Measurements from ENCODE around the gene TNS3.

TNS3 gene

DNA sequence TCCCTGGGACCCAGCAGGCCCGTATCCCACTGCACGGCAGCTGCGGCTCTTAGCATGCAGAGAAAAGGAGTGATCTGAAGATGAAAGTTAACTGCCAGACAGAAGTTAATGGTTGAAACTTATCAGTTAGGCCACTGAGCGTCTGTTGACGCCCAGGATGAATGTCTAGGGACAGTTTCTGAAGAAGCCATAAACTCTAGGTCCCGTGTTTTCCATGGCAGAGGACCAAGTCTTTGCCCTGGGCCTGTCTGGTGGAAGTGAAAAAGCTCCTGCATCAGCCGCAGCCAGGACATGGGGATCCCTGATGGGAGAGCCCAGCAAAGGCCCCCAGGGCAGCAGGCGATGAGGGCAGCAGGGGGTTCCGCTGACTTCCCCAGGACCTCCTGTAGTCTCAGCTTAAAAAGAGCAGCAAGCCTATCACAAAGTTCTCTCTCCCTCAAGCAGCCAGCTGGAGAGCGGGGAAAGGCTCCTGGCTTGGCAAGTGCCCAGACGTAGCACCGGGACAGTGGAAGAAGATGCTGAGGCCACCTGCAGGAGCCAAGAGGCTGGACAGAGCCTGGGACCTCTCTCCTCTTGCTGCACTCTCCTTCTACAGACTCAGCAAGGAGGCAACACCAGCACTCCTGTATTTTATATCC, 79.6 kb downstream of the TNS3 start:
- DNase-seq = no peak

GRCh38 chr7:47501406-47501805, 80.5 kb downstream of the TNS3 start:
- DNase-seq = no peak

GRCh38 chr7:47500103-47500563, 81.8 kb downstream of the TNS3 start:
- DNase-seq = no peak

DNA sequence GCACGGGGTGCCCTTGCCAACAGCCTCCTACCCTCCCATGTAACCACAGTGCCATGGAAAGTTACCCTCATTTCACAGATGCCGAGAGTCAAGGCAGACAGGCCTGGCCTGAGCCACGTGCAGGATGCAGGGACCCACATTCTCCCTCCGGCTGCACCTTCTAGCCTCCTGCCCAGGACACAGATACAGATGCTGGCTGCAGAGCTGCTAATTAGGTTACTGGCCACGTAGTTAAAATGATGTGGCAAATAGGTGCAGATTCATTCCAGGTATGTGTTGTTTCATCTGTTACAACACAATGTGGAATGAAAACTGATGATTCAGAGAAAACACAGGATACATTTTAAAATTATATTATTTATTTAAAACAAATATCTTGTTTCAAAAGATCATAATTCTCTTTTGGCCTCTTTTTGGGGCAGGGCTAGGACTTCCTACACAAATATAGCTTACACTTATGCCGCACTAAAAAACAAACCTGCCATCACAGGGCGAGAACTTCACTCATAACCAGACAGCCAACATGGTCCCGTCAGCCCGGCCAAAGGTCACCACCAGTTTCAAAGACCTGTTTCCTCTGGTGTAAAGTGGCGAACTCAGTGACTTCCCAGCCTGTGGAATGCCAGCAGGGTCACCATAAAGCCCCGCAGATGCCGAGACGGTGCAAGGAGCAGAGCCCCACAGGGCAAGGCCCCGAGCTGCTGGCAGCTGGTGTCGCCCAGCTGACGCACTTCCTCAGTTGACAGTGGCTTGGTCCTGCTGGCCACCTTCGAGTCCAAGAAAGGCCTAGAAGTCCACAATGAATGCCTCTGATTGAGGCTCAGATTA, 83.5 kb downstream of the TNS3 start:
- no peak for DNase-seq

DNA sequence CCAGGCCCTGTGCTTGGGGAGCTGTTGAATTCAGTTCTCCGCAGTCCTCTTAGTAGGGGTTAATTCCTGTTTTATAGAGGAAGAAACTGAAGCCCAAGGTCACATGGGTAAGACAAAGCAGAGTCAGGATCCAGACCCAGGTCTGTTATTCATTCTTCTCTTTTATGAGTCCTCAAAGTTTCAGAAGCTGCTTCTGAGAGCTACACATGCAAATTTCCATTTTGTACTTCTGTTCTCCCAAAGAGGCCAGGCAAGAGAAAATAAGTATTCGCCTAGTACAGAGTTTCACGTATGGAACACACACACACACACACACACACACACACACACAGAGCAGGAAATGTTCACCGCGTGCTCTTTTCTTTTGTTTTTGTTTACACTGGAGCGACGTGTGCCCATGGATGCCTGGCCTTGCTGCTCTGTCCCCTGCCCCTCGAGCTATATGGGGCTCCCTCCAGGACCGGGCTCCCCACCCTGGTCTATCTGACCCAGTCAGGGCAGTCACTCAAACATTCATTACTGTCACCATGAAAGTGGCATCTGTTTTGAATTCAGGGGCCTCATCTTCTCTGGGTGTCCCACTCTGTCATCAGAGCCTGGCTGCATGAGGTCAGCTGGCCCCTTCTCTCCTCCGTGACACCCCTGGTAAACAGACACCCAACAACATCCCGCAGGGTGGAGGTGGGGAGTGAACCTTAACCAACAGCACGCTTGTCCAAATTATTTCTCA, 84.4 kb downstream of the TNS3 start:
- DNase-seq = no peak

DNA sequence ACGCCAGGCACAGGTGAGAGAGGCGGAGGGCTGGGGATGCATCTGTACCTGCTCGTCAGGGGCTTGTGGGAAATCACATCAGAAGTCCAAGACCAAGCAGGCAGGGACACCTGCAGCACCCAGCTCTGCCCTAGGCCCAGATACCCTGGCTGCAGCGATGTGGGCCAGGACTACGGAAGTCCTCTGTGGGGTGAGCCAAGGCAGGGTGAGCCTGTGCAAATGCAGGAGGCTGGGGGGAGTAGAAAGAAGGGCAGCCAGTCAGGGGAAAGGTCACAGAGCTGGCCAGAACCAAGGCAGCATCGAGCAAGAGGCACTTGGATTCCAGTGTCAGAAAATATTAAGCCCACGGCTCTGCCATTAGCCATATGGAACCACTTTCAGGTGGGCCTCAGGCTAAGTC, 85.2 kb downstream of the TNS3 start:
- DNase-seq = no peak

DNA sequence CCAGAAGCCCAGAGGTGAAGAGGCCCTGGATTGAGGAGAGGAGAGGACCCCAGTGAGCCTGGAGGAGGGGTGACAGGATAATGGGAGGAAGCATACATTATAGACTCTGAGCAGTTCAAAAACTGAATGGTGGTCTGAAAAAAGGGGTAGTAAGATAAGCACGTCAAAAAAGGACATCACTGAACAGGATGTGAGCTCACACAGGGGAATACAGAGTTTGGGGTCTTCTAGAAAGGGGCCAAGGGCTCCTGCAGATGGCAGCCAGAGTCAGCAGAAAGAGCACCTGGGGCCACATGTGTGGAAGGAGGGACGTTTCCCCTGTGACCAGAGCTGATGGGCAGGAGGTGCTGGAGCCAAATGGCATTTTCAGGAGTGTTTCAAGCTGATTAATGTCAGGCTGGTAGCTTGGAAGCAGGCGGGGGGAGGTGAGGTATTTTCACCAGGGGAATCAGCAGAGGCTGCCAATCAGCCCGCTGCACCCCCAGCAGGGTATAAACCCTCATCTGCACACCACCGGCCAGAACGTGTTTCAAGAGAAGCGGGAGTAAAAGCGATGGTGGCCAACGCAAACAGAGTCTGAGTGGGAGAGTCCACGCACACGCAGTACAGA, 85.8 kb downstream of the TNS3 start:
- no peak for DNase-seq

DNA sequence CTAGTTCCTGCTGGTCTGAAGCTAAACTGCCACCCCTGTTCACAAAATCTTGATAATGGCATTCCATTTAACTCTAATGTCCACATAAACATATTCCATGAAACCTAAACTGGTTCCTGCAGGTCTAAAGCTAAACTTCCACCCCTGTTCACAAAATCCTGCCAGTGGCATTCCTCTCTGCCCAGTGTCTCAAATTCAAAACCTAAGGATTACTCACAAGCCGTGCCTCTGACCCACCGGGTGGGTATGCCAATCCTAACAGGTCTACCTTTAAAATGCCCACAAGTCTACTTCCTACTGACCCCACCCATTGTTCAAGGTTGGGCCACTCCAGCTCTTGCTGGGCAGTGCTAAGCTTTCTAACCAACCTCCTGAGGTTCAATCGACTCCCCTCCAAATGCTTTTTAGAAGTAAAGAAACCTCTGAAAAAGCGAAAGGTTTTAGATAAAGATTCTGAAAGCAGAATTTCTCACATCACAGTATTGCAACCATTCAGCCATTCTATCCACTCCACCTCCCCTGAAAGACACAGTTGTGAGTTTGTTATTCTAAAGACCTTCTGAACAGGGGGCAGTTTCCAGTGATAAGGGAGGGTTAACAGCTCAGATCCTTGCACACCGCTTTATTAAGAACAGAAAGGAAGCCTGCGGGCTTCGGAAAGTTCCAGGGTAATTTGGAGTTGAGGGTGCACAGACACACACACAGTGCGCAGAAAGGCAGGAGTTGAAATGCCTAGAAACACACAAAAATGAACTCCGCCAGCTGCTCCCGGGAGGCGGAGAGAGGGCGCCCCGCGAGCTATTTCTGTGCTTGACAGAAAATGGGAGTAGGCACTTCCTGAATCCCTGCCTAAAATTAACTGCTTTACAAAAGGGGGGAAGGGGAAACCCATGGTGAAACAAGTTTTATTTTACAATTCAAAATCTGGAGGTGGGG, 87.7 kb downstream of the TNS3 start:
- DNase-seq = no peak

DNA sequence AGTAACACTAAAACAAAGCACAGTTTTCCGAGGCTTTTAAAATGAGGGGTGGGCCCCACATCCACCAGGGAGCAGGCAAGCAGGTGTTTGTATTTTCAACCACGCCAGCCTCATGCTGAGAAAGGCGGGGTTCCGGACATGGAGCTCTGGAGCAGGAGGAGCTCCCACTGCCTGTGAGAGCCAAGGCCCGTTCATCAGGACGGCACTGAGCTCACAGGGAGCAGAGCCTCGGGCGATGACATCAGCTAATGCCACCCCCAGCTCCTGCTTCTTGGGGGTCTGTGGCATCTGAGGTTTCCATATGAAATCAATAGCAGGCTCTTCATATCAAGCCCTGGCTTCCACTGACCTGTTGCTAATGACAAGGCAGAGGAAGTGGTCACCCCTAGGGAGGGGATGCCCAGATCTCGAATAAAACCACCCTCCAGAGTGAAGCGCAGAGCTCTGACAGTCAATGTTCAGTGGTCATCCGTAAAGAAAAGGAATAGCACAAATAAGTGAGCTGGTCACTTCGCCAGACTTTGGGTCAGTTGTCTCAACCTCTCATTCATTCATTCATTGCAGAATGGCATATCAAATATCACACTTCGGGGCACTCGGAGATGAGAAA, 89.1 kb downstream of the TNS3 start:
- no peak for DNase-seq

DNA sequence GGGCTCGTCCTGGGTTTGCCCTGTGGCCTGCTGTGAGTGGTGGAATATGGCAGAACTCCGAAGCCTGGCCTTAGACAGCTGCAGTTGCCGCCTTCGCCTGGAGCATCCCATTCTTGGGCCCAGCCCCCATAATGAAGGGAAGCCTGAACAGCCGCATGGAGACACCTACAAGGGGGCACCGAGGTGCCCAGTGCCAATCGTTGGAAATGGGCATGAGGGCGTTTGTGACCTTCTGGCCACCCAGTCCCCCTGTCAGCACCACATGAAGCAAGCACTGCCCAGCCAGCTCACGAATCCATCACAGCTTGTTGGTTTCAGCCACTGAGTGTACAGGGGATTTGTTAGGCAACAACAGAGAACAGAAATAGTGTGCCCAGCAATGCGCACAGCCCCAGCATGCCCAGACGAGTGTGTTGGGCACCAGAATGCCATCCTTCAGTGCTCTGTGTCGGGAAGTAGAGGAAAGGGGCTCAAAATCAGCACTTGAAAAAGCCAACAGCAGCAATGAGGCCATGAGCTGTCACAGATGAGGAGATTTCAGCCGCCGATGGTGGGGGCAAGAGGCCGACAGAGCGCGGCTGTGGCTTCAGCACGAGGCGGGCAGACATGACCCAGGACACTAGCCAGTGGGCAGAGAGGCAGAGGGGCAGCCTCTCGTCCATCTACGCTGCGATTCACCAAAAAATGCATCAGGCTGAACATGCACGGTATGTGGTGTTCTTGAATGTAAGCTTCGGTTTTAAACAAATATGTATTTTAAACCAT, 91.2 kb downstream of the TNS3 start:
- no peak for DNase-seq

- DNase-seq = no peak
Measured at GRCh38 chr7:47489624-47490023, 92.3 kb downstream of the TNS3 start.

- DNase-seq = no peak
Measured at GRCh38 chr7:47488969-47489342, 93.0 kb downstream of the TNS3 start.

DNA sequence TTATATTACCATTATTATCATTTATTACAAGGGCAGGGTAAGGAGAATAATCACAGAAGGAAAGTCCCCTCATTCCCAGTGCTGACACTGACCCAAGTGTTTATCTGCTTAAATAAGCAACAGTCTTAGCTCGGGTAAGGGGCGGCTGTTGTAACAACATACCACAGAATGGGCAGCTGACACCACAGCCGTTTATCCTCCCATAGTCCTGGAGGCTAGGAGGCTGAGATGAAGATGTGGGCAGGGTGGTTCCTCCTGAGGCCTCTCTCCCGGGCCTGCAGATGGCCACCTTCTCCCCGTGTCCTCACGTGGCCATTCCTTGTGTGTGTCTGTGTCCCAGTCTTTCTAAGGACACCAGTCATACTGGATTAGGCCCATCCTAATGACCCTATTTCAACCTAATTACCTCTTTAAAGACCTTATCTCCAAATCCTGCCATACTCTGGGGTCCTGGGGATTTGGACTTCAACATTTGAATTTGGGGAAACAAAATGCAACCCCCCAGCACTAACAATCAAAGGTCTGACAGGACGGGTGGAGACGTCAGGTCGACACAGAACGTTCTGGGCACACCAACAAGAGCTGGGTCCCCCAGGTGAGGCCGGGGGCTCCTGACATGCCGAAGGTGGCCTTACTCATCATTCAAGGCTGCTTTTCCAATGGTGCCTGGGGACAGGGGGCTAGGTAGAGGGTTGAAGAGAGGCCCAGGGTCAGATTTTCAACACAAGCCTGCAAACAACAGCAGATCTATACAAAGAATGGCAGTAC, 93.5 kb downstream of the TNS3 start:
- DNase-seq = no peak

GRCh38 chr7:47485640-47486435, 96.1 kb downstream of the TNS3 start:
- DNase-seq = no peak

DNA sequence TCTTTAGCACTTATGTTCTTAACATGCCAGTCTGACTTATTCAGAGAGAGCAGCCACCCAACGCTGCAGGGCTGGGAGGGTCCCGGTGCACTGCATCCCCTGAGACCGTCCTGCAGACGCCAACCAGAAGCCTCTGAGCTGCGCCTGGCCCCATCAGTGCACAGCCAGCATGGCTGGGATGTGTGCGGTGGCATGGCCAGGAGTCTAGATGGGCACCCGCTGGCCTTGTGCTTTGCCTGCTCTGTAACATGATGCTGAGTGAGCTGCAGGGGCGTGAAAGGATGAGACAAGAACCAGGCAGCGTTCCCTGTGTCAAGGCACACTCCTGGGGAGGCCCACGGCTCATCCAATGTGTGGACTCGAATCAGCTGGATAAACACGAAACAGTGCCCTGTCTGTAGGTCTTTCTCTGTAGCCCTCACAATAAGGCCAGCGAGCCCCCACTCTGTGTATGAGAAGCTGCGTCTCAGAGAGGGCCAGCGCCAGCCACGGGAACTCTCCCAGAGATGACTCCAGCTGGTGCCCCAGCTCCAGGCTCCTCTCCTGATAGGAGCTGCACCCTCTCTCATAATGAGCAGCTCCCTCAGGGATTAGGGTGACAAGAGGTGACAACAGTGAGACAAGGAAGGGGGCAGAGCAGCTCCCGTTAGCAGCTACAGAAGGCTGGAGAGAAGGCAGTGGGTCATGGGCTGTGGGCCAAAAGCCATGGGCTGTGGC, 96.8 kb downstream of the TNS3 start:
- DNase-seq = no peak

DNA sequence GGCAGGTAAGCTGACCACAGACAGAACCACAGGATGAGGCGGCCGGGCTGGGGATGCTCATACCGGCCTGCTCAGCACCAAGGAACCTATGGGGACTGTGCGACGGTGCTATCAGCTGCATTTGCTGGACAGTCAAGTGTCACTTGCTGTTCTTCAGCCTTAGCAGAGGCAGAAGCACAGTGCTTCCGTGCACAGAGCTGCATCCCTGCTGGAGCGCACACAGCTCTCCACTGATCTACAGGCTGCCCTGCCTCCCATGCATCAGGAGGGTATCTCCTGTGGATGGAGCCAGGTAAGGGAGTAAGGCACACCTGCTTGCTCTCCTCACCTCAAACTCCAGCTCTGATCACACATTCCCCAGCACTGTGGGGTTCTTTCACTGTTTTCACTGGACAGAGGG, 97.5 kb downstream of the TNS3 start:
- DNase-seq = no peak

GRCh38 chr7:47483604-47484273, 98.2 kb downstream of the TNS3 start:
- no peak for DNase-seq

Data from CD4-positive, alpha-beta T cell treated with Interleukin-4 for 1 hour (primary cell).